A673 (cell line): ENCODE measurements around the gene KRT76. TPM values are rescaled to one million over a fixed set of nuclear protein-coding genes. Genes with fewer than 3 reads are reported as not detected.

ENCODE experiments used
- BruUV-seq: library from RNA; stranded (reverse); fragments of 400-500 nt; replicated peaks from 2 replicates; lab custom pipeline; 2021; lab: Mats Ljungman, UMichigan
- CTCF ChIA-PET: fragments of 300-600 bp; sonication (Branson Sonifier 250); formaldehyde crosslinking; loops from one replicate; lab custom pipeline; 2022; ENCODE audit warnings: antibody characterized with exemption; lab: Charles Lee
- POLR2A ChIA-PET: fragments of 300-600 bp; sonication (Branson Sonifier 250); formaldehyde crosslinking; loops from one replicate; lab custom pipeline; 2022; ENCODE audit warnings: antibody characterized with exemption; ENCODE audit not compliant: low non-redundant PET; lab: Charles Lee
- DNase-seq: peaks from one replicate; pipeline ENCODE4 v3.0.0-alpha.2; 2015; ENCODE audit warnings: low spot score
- H3K27ac ChIP-seq: fragments of 200-600 bp; sonication (generic); 2 replicates; pipeline ENCODE4 v1.5.1; 2016; ENCODE audit warnings: mixed run types, low read depth, mild to moderate bottlenecking, mixed read lengths, antibody characterized with exemption, low read length; ENCODE audit not compliant: poor library complexity, severe bottlenecking
- H3K27me3 ChIP-seq: fragments of 200-600 bp; sonication (generic); replicated peaks from 2 replicates; pipeline ENCODE4 v1.6.1; 2017; ENCODE audit warnings: mixed run types, low read depth, mild to moderate bottlenecking, mixed read lengths, antibody characterized with exemption, low read length; ENCODE audit not compliant: insufficient read depth, poor library complexity
- H3K36me3 ChIP-seq: fragments of 200-600 bp; sonication (generic); 2 replicates; pipeline ENCODE4 v1.6.1; 2016; ENCODE audit warnings: mixed run types, mild to moderate bottlenecking, mixed read lengths, antibody characterized with exemption, low read length; ENCODE audit not compliant: insufficient read depth, poor library complexity, severe bottlenecking
- H3K4me1 ChIP-seq: fragments of 200-600 bp; sonication (generic); 2 replicates; pipeline ENCODE4 v1.6.1; 2017; ENCODE audit warnings: mixed run types, mild to moderate bottlenecking, mixed read lengths, antibody characterized with exemption, low read length; ENCODE audit not compliant: insufficient read depth, poor library complexity, severe bottlenecking
- H3K4me3 ChIP-seq: fragments of 200-600 bp; sonication (generic); 2 replicates; pipeline ENCODE4 v1.5.1; 2016; ENCODE audit warnings: low read depth, mixed run types, mild to moderate bottlenecking, mixed read lengths, low read length; ENCODE audit not compliant: poor library complexity, severe bottlenecking
- H3K9me3 ChIP-seq: fragments of 200-600 bp; sonication (generic); 2 replicates; pipeline ENCODE4 v1.6.1; 2016; ENCODE audit warnings: mixed run types, low read depth, mild to moderate bottlenecking, mixed read lengths, antibody characterized with exemption, low read length; ENCODE audit not compliant: poor library complexity, severe bottlenecking
- CTCF ChIP-seq: fragments of 300-800, 200-600 bp; sonication (generic); conservative IDR thresholded peaks from 2 replicates; pipeline ENCODE4 v1.5.1; 2017; ENCODE audit warnings: low read depth, mild to moderate bottlenecking, antibody characterized with exemption, low read length, moderate library complexity, mixed read lengths
- EZH2 ChIP-seq: fragments of 200-600 bp; sonication (generic); IDR thresholded peaks from 2 replicates; pipeline ENCODE4 v1.6.1; 2017; ENCODE audit warnings: borderline replicate concordance, low read depth, mild to moderate bottlenecking, mixed read lengths, antibody characterized with exemption, low read length; ENCODE audit not compliant: poor library complexity, severe bottlenecking
- intact Hi-C: fragments of 100-400 bp; cut with micrococcal nuclease; formaldehyde crosslinking; loops from one replicate; pipeline ENCODE4 v1.10.0; 2022; ENCODE audit not compliant: unreplicated experiment
- total RNA-seq: library from RNA; stranded (reverse); gene quantifications from 2 replicates; pipeline ENCODE4 v1.2.3, GENCODE V29; 2021

KRT76 gene
- total RNA-seq, 1 experiment from 2014 or later = not detected

GRCh38 chr12:52790427-52791270, 13.5 kb upstream of the KRT76 start:
- intact Hi-C loops = no loop called here
- CTCF ChIA-PET = no interaction called here
- no peaks in the 10 kb centered on the region for H3K27me3 ChIP-seq
- no peak overlapping the region for H3K27ac ChIP-seq
- POLR2A ChIA-PET = no interaction called here
- BruUV-seq = no TSS peak
- DNase-seq = no peak
- TF ChIP-seq CTCF (no peak), EZH2 (no peak)
- H3K4me3 ChIP-seq = no peak overlapping the region
- no peaks in the 10 kb centered on the region for H3K36me3 ChIP-seq
- no peaks in the 10 kb centered on the region for H3K9me3 ChIP-seq
- no peaks in the 10 kb centered on the region for H3K4me1 ChIP-seq

- intact Hi-C loops = no loop called here
- no TSS peak for BruUV-seq
- Histone ChIP-seq H3K36me3 (no peaks in the 10 kb centered on the region), H3K27ac (no peak overlapping the region), H3K27me3 (no peaks in the 10 kb centered on the region), H3K4me3 (no peak overlapping the region), H3K4me1 (no peaks in the 10 kb centered on the region), H3K9me3 (no peaks in the 10 kb centered on the region)
- POLR2A ChIA-PET = no interaction called here
- no peak for DNase-seq
- TF ChIP-seq EZH2 (no peak), CTCF (no peak)
- CTCF ChIA-PET = no interaction called here
Measured at GRCh38 chr12:52789637-52790426, 12.7 kb upstream of the KRT76 start.

GRCh38 chr12:52788876-52789636, 11.9 kb upstream of the KRT76 start:
- Histone ChIP-seq H3K27ac (no peak overlapping the region), H3K9me3 (no peaks in the 10 kb centered on the region)
- no peak for TF ChIP-seq EZH2
- no peak for TF ChIP-seq CTCF

More at GRCh38 chr12:52788876-52789636, 11.9 kb upstream of the KRT76 start:
- H3K36me3 ChIP-seq = no peaks in the 10 kb centered on the region
- BruUV-seq = no TSS peak
- intact Hi-C loops = no loop called here
- ChIA-PET POLR2A (no interaction called here), CTCF (no interaction called here)
- DNase-seq = no peak
- H3K4me3 ChIP-seq = no peak overlapping the region
- H3K4me1 ChIP-seq = no peaks in the 10 kb centered on the region
- no peaks in the 10 kb centered on the region for H3K27me3 ChIP-seq
